Right lung (tissue), 5 donors: Measurements from ENCODE around the gene CPED1. TPM values are rescaled to one million over a fixed set of nuclear protein-coding genes. Genes with fewer than 3 reads are reported as not detected.

Source experiments
- polyA plus RNA-seq, 5 donors: library from polyadenylated mRNA; unstranded; fragments of 120-200 nt; gene quantifications; one replicate each; pipeline versions ENCODE4 v1.2.1 to v1.2.3, GENCODE V29; 2013; ENCODE audit warnings: inconsistent platforms in 1 of 5, low replicate concordance in 1 of 5; ENCODE audit not compliant: insufficient read length in 5 of 5, insufficient read depth in 1 of 5

CPED1 gene
- polyA plus RNA-seq, 5 donors = 11.1 to 34.2 (median 25.8) TPM

Other genes starting within 250 kb of the CPED1 start
- gene TSPAN12, start 130.6 kb upstream of the CPED1 start, polyA plus RNA-seq = 10 to 100 TPM; 37.2 to 55.2 (median 47.0) TPM
- 10 to 100 TPM; 29.2 to 49.4 (median 39.2) TPM for gene ING3, start 37.9 kb upstream of the CPED1 start, polyA plus RNA-seq